GM19025 (cell line): ENCODE data around the gene CHFR.
"Not testable (repeated sequence)": the region's sequence is repeated elsewhere in the genome, so short reads cannot be mapped to it uniquely, and the experiment has no call there.

Experiments
- ATAC-seq: cut with Tn5 transposase; IDR thresholded peaks from one replicate; pipeline ENCODE4 v1.9.1; 2021; ENCODE audit warnings: mild to moderate bottlenecking, low read depth, moderate library complexity; ENCODE audit not compliant: unreplicated experiment

Gene CHFR

GRCh38 chr12:132881818-132882217, 5.6 kb downstream of the CHFR start:
- ATAC-seq = no peak

GRCh38 chr12:132874620-132875019, 12.8 kb downstream of the CHFR start:
- ATAC-seq = not testable (repeated sequence)

GRCh38 chr12:132874175-132874574, 13.2 kb downstream of the CHFR start:
- ATAC-seq = no peak

- ATAC-seq = no peak
Measured at GRCh38 chr12:132873724-132874123, 13.7 kb downstream of the CHFR start.

GRCh38 chr12:132872975-132873421, 14.4 kb downstream of the CHFR start:
- ATAC-seq = no peak

GRCh38 chr12:132872073-132872855, 15.1 kb downstream of the CHFR start:
- no peak for ATAC-seq

- ATAC-seq = no peak
Measured at GRCh38 chr12:132869551-132869950, 17.9 kb downstream of the CHFR start.

- ATAC-seq = no peak
Measured at GRCh38 chr12:132866251-132866828, 21.1 kb downstream of the CHFR start.

- ATAC-seq = no peak
Measured at GRCh38 chr12:132861558-132861957, 25.8 kb downstream of the CHFR start.

GRCh38 chr12:132858718-132859266, 28.6 kb downstream of the CHFR start:
- no peak for ATAC-seq

- ATAC-seq = not testable (repeated sequence)
Measured at GRCh38 chr12:132857019-132857418, 30.4 kb downstream of the CHFR start.

GRCh38 chr12:132856581-132856980, 30.8 kb downstream of the CHFR start:
- no peak for ATAC-seq

GRCh38 chr12:132855211-132855610, 32.2 kb downstream of the CHFR start:
- not testable (repeated sequence) for ATAC-seq

GRCh38 chr12:132853285-132854092, 33.9 kb downstream of the CHFR start:
- no peak for ATAC-seq

- no peak for ATAC-seq
Measured at GRCh38 chr12:132852496-132852895, 34.9 kb downstream of the CHFR start.

GRCh38 chr12:132851465-132851864, 35.9 kb downstream of the CHFR start:
- ATAC-seq = no peak

GRCh38 chr12:132850291-132850690, 37.1 kb downstream of the CHFR start:
- ATAC-seq = no peak

GRCh38 chr12:132848521-132848920, 38.9 kb downstream of the CHFR start:
- ATAC-seq = no peak

GRCh38 chr12:132847363-132848356, 39.7 kb downstream of the CHFR start:
- no peak for ATAC-seq

GRCh38 chr12:132844681-132845080, 42.7 kb downstream of the CHFR start:
- not testable (repeated sequence) for ATAC-seq
